Caco-2 (cell line): ENCODE results near the gene ACR. TPM values are rescaled to one million over a fixed set of nuclear protein-coding genes. Genes with fewer than 3 reads are reported as not detected.

Experiments used
- BruUV-seq: library from RNA; stranded (reverse); fragments of 400-500 nt; replicated peaks from 2 replicates; lab custom pipeline; 2021; lab: Mats Ljungman, UMichigan
- CTCF ChIA-PET: fragments of 300-600 bp; sonication (Branson Sonifier 250); formaldehyde crosslinking; loops from one replicate; lab custom pipeline; 2022; ENCODE audit warnings: antibody characterized with exemption; lab: Charles Lee
- POLR2A ChIA-PET: fragments of 300-600 bp; sonication (Branson Sonifier 250); formaldehyde crosslinking; loops from one replicate; lab custom pipeline; 2022; ENCODE audit warnings: antibody characterized with exemption; lab: Charles Lee
- DNase-seq, 2 experiments: peaks; one replicate each; pipeline versions ENCODE4 v3.0.0 to v3.0.0-alpha.2; 2020 to 2022
- H3K27me3 ChIP-seq: replicated peaks from 2 replicates; pipeline ENCODE4 v1.6.0; 2011; ENCODE audit warnings: low read length; ENCODE audit not compliant: control insufficient read depth, insufficient read depth
- H3K36me3 ChIP-seq: 2 replicates; pipeline ENCODE4 v1.5.1; 2011; ENCODE audit warnings: low read length; ENCODE audit not compliant: control insufficient read depth, insufficient read depth
- H3K4me1 ChIP-seq: fragments of 250-450 bp; sonication (Bioruptor Pico); 2 replicates; pipeline ENCODE4 v1.5.1; 2020; ENCODE audit warnings: mild to moderate bottlenecking
- H3K4me3 ChIP-seq: 2 replicates; pipeline ENCODE4 v1.5.1; 2011; ENCODE audit warnings: low read depth, mild to moderate bottlenecking, control low read depth, low read length
- H3K9me3 ChIP-seq: fragments of 250-450 bp; sonication (Bioruptor Pico); 2 replicates; pipeline ENCODE4 v1.5.1; 2020; ENCODE audit warnings: mild to moderate bottlenecking, moderate library complexity
- H3K27ac Mint-ChIP-seq: one replicate; pipeline ENCODE4 v1.8.0; 2022; ENCODE audit warnings: mixed read lengths; ENCODE audit not compliant: unreplicated experiment
- H3K27me3 Mint-ChIP-seq: one replicate; pipeline ENCODE4 v1.8.0; 2022; ENCODE audit warnings: mixed read lengths; ENCODE audit not compliant: insufficient read depth, unreplicated experiment
- H3K36me3 Mint-ChIP-seq: one replicate; pipeline ENCODE4 v1.8.0; 2022; ENCODE audit warnings: mild to moderate bottlenecking, mixed read lengths; ENCODE audit not compliant: insufficient read depth, unreplicated experiment
- H3K4me1 Mint-ChIP-seq: one replicate; pipeline ENCODE4 v1.8.0; 2022; ENCODE audit warnings: low read depth, mixed read lengths; ENCODE audit not compliant: unreplicated experiment
- H3K4me3 Mint-ChIP-seq: one replicate; pipeline ENCODE4 v1.8.0; 2022; ENCODE audit warnings: mild to moderate bottlenecking, moderate library complexity, mixed read lengths; ENCODE audit not compliant: unreplicated experiment
- H3K9me3 Mint-ChIP-seq: one replicate; pipeline ENCODE4 v1.8.0; 2022; ENCODE audit warnings: mixed read lengths; ENCODE audit not compliant: unreplicated experiment
- intact Hi-C: fragments of 100-400 bp; cut with micrococcal nuclease; formaldehyde crosslinking; loops from one replicate; pipeline ENCODE4 v1.10.0; 2022; ENCODE audit not compliant: unreplicated experiment
- total RNA-seq: library from RNA; stranded (reverse); gene quantifications from 2 replicates; pipeline ENCODE4 v1.2.3, GENCODE V29; 2022
- TF ChIP-seq, protein P1 (sequence below), 2 experiments: fragments of 200-600 bp in 1 of 2; IDR thresholded peaks; 1 replicate in 1 of 2; 2 replicates in 1 of 2; pipeline versions ENCODE4 v1.5.1 to v1.8.0; 2011 to 2022; ENCODE audit warnings: antibody characterized with exemption in 1 of 2, control low read depth in 1 of 2, inconsistent platforms in 1 of 2, low read depth in 1 of 2, low read length in 1 of 2, mild to moderate bottlenecking in 1 of 2, moderate library complexity in 1 of 2; ENCODE audit not compliant: insufficient read depth in 1 of 2, severe bottlenecking in 1 of 2, unreplicated experiment in 1 of 2

ACR gene
- total RNA-seq, 1 experiment from 2014 or later = not detected

- DNase-seq = no peak
- POLR2A ChIA-PET = no interaction called here
- Mint-ChIP-seq H3K27ac (no peak overlapping the region), H3K27me3 (no peaks in the 10 kb centered on the region), H3K4me3 (no peak overlapping the region), H3K4me1 (no peaks in the 10 kb centered on the region), H3K36me3 (no peaks in the 10 kb centered on the region), H3K9me3 (no peaks in the 10 kb centered on the region)
- intact Hi-C loops = no loop called here
- H3K4me3 ChIP-seq = no peak overlapping the region
- TF ChIP-seq, protein P1, sequence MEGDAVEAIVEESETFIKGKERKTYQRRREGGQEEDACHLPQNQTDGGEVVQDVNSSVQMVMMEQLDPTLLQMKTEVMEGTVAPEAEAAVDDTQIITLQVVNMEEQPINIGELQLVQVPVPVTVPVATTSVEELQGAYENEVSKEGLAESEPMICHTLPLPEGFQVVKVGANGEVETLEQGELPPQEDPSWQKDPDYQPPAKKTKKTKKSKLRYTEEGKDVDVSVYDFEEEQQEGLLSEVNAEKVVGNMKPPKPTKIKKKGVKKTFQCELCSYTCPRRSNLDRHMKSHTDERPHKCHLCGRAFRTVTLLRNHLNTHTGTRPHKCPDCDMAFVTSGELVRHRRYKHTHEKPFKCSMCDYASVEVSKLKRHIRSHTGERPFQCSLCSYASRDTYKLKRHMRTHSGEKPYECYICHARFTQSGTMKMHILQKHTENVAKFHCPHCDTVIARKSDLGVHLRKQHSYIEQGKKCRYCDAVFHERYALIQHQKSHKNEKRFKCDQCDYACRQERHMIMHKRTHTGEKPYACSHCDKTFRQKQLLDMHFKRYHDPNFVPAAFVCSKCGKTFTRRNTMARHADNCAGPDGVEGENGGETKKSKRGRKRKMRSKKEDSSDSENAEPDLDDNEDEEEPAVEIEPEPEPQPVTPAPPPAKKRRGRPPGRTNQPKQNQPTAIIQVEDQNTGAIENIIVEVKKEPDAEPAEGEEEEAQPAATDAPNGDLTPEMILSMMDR (IDR thresholded peaks at IDR 0.05; ENCODE audit: insufficient read depth in 1 of 2, low read depth in 1 of 2, low read length in 1 of 2, severe bottlenecking in 1 of 2, unreplicated experiment in 1 of 2) = no peak
- H3K9me3 ChIP-seq = no peaks in the 10 kb centered on the region
- no TSS peak for BruUV-seq
- no peaks in the 10 kb centered on the region for H3K36me3 ChIP-seq
- no peaks in the 10 kb centered on the region for H3K4me1 ChIP-seq
- CTCF ChIA-PET = no interaction called here
- no peaks in the 10 kb centered on the region for H3K27me3 ChIP-seq
These were observed 20.2 kb upstream of the ACR start for GRCh38 chr22:50717709-50718351.

DNA sequence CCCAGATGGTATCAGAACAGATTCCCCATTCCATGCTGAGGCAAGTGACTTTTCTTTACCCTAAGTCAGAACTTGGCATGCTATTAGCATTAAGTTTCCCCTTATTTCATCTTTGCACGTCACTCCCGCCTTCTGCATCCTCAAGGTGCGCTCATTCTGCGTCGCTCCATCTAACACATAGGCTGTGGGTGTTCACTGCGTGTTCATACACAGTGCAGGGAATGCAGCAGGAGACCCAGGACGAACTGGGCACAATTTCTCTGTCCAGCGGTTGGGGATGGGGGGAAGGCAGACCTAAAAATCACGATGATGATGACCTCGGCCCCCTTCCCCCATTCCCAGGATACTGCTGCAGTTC lies 19.7 kb upstream of the ACR start:
- ChIA-PET POLR2A (no interaction called here), CTCF (no interaction called here)
- no peaks in the 10 kb centered on the region for H3K27me3 ChIP-seq
- no peaks in the 10 kb centered on the region for H3K27me3 Mint-ChIP-seq
- H3K4me3 ChIP-seq = no peak overlapping the region
- H3K4me1 Mint-ChIP-seq = no peaks in the 10 kb centered on the region
- H3K4me1 ChIP-seq = no peaks in the 10 kb centered on the region
- no peaks in the 10 kb centered on the region for H3K9me3 ChIP-seq
- H3K9me3 Mint-ChIP-seq = no peaks in the 10 kb centered on the region
- no peak for DNase-seq
- BruUV-seq = no TSS peak
- H3K4me3 Mint-ChIP-seq = no peak overlapping the region
- no peaks in the 10 kb centered on the region for H3K36me3 ChIP-seq
- H3K36me3 Mint-ChIP-seq = no peaks in the 10 kb centered on the region
- no peak overlapping the region for H3K27ac Mint-ChIP-seq
- intact Hi-C loops = no loop called here
- TF ChIP-seq, protein P1 (IDR thresholded peaks at IDR 0.05; ENCODE audit: insufficient read depth in 1 of 2, low read depth in 1 of 2, low read length in 1 of 2, severe bottlenecking in 1 of 2, unreplicated experiment in 1 of 2) = no peak

DNA sequence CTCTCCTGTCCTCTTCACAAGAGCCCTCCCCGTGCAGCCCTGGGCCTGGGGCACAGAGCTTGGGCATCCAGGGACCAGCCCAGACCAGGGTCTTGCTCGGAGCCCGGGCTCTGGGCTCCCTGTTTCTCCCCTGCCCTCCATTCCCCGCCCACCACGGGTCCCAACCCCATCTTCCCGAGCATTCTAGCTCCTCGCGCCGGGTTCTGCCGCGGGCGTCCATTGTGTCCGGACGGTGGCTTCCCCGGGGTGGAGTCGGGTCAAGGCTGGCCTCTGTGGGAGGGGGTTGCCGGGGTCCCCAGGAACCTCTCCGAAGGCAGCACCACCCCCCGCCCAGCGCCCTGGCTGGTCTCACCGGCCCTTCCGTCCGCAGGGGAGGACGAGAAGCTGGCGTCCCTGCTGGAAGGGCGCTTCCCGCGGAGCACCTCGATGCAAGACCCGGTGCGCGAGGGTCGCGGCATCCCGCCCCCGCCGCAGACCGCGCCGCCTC lies 18.1 kb upstream of the ACR start:
- H3K9me3 ChIP-seq = no peaks in the 10 kb centered on the region
- ChIA-PET CTCF (no interaction called here), POLR2A (no interaction called here)
- Mint-ChIP-seq H3K4me1 (no peaks in the 10 kb centered on the region), H3K4me3 (no peak overlapping the region), H3K36me3 (no peaks in the 10 kb centered on the region), H3K27me3 (no peaks in the 10 kb centered on the region), H3K9me3 (no peaks in the 10 kb centered on the region), H3K27ac (no peak overlapping the region)
- TF ChIP-seq, protein P1 (IDR thresholded peaks at IDR 0.05; ENCODE audit: insufficient read depth in 1 of 2, low read depth in 1 of 2, low read length in 1 of 2, severe bottlenecking in 1 of 2, unreplicated experiment in 1 of 2) = no peak
- BruUV-seq = no TSS peak
- no peak overlapping the region for H3K4me3 ChIP-seq
- no peaks in the 10 kb centered on the region for H3K4me1 ChIP-seq
- no peaks in the 10 kb centered on the region for H3K36me3 ChIP-seq
- intact Hi-C loops = no loop called here
- no peaks in the 10 kb centered on the region for H3K27me3 ChIP-seq
- DNase-seq = no peak
